ENCODE measurements around the gene CNNM4.
A peak's percentile ranks its signal among the peaks of the same experiment; 100 is the strongest.

CNNM4 gene

DNA sequence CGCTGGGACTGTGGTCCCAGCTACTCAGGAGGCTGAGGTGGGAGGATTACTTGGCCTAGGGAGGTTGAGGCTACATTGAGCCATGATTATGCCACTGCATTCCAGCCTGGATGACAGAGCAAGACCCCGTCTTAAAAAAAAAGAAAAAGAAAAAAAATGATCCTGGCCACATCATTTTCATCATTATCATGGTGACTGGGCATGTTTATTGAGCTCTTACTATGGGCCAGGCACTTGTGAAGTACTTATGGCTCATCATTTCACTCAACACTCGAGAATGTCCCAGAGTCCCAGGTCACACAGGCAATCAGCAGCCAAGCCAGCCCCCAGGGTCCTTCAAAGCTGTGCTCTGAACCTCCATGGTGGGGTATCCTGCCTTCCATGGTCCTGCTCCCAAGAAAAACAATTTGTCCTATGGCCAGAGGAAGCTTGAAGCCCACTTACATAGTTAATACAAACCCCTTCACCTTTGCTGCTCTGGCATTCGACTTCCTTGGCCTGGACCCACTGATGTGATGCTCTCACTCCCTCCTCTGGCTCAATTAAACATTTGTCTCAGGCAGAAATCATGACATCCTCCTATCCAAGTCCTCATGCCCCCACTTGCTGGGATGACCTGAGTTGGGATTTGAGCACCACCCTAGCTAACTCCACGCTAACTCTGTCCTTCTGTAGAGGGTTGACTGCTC is 3.8 kb upstream of the CNNM4 start:
- H3K27ac ChIP-seq (ENCODE audit: insufficient read depth in 1 of 2, low read depth in 1 of 2, low read length in 2 of 2, poor library complexity in 1 of 2, severe bottlenecking in 2 of 2), result no peak overlapping the region
- CTCF ChIA-PET, result interaction anchor here (0.9 to 2.2 kb wide), 4 partner anchors 8 to 16 kb away, joined by 3 to 9 read pairs (median 6); no protein-coding TSS in a partner anchor
- H3K27me3 ChIP-seq (replicated peaks in 2 of 5; ENCODE audit: control insufficient read depth in 4 of 5, insufficient read depth in 5 of 5, low read length in 4 of 5), result no peaks in the 10 kb centered on the region
- no peaks in the 10 kb centered on the region for H3K36me3 ChIP-seq (ENCODE audit: control insufficient read depth in 4 of 4, insufficient read depth in 4 of 4, low read length in 3 of 4)
- DNase-seq, result no peak
- H3K4me1 ChIP-seq (ENCODE audit: control extremely low read depth in 1 of 4, control insufficient read depth in 4 of 4, insufficient read depth in 4 of 4, low read length in 3 of 4), result peaks cover 7 to 32% (median 26%) of the 10 kb centered on the region in 4 experiments
- H3K4me3 ChIP-seq (ENCODE audit: control insufficient read depth in 1 of 7, extremely low read depth in 1 of 7, insufficient read depth in 4 of 7, low read depth in 2 of 7, low read length in 6 of 7), result no peak overlapping the region
- 100% methylated on average over 4 of the region's 5 CpGs for WGBS (ENCODE audit: insufficient coverage)
- H3K9me3 ChIP-seq (ENCODE audit: control extremely low read depth in 1 of 5, control insufficient read depth in 4 of 5, insufficient read depth in 2 of 5, low read depth in 1 of 5, low read length in 4 of 5), result no peaks in the 10 kb centered on the region
- POLR2A ChIA-PET, result no interaction called here

GRCh38 chr2:96757477-96757860 is 3.2 kb upstream of the CNNM4 start:
- Histone ChIP-seq H3K27ac (ENCODE audit: insufficient read depth in 1 of 2, low read depth in 1 of 2, low read length in 2 of 2, poor library complexity in 1 of 2, severe bottlenecking in 2 of 2) (no peak overlapping the region), H3K36me3 (ENCODE audit: control insufficient read depth in 4 of 4, insufficient read depth in 4 of 4, low read length in 3 of 4) (no peaks in the 10 kb centered on the region), H3K9me3 (ENCODE audit: control extremely low read depth in 1 of 5, control insufficient read depth in 4 of 5, insufficient read depth in 2 of 5, low read depth in 1 of 5, low read length in 4 of 5) (no peaks in the 10 kb centered on the region), H3K4me1 (ENCODE audit: control extremely low read depth in 1 of 4, control insufficient read depth in 4 of 4, insufficient read depth in 4 of 4, low read length in 3 of 4) (peaks cover 12 to 38% (median 32%) of the 10 kb centered on the region in 4 experiments), H3K4me3 (ENCODE audit: control insufficient read depth in 1 of 7, extremely low read depth in 1 of 7, insufficient read depth in 4 of 7, low read depth in 2 of 7, low read length in 6 of 7) (no peak overlapping the region), H3K27me3 (replicated peaks in 2 of 5; ENCODE audit: control insufficient read depth in 4 of 5, insufficient read depth in 5 of 5, low read length in 4 of 5) (no peaks in the 10 kb centered on the region)
- CTCF ChIA-PET, result interaction anchor here (0.9 to 2.2 kb wide), 6 partner anchors 8 to 231 kb away, joined by 3 to 9 read pairs (median 4); no protein-coding TSS in a partner anchor
- no peak for DNase-seq
- POLR2A ChIA-PET, result no interaction called here
- WGBS (ENCODE audit: insufficient coverage), result 100% methylated on average over 5 of the region's 6 CpGs

DNA sequence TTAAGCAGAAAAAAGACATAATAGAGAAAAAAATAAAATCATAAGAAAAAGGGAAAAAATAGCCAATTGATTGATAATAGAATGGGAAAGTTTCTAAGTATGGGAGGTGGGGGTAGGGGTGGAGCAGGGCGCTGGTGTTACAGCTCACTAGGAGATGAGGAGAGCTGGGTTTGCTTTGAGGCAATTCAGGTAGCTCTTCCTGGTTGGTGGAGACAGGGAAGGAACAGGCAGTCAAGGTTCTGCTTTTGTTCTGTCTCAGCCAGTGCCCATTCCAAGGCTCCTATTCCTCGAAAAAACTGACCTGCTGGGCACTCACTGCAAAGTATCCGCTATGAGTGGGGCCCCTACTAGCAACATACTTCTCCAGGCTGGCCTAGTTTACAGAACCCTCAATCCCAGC is 1.7 kb upstream of the CNNM4 start:
- Histone ChIP-seq H3K4me3 (ENCODE audit: control insufficient read depth in 1 of 7, extremely low read depth in 1 of 7, insufficient read depth in 4 of 7, low read depth in 2 of 7, low read length in 6 of 7) (no peak overlapping the region), H3K9me3 (ENCODE audit: control extremely low read depth in 1 of 5, control insufficient read depth in 4 of 5, insufficient read depth in 2 of 5, low read depth in 1 of 5, low read length in 4 of 5) (no peaks in the 10 kb centered on the region), H3K27ac (ENCODE audit: insufficient read depth in 1 of 2, low read depth in 1 of 2, low read length in 2 of 2, poor library complexity in 1 of 2, severe bottlenecking in 2 of 2) (no peak overlapping the region), H3K4me1 (ENCODE audit: control extremely low read depth in 1 of 4, control insufficient read depth in 4 of 4, insufficient read depth in 4 of 4, low read length in 3 of 4) (peaks cover 18 to 51% (median 46%) of the 10 kb centered on the region in 4 experiments), H3K27me3 (replicated peaks in 2 of 5; ENCODE audit: control insufficient read depth in 4 of 5, insufficient read depth in 5 of 5, low read length in 4 of 5) (no peaks in the 10 kb centered on the region), H3K36me3 (ENCODE audit: control insufficient read depth in 4 of 4, insufficient read depth in 4 of 4, low read length in 3 of 4) (no peaks in the 10 kb centered on the region)
- DNase-seq, result no peak
- WGBS (ENCODE audit: insufficient coverage), result 43% methylated on average over 3 of the region's 3 CpGs
- ChIA-PET POLR2A (no interaction called here), CTCF (interaction anchor here (0.9 to 2.2 kb wide), 6 partner anchors 10 to 42 kb away, joined by 3 to 9 read pairs (median 3); no protein-coding TSS in a partner anchor)

DNA sequence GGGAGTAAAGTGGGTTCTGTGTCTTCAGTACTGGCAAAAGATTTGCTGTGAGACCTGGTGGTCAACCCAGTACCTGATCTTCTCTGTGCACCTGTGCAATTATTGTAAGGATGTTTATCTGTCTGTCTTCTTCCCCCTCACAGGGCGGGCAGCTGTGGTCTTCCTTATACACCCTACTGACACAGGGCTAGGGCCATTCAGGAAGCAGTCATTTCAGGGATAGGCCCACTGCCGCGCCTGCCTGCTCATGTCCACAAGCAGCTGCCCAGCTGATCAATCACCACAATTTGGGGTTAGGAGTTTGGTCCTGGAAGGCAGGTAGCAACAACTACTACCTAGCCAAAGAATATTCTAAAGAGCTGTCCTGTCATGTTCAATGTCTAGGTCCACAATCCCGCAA is 1.2 kb upstream of the CNNM4 start:
- Histone ChIP-seq H3K4me3 (ENCODE audit: control insufficient read depth in 1 of 7, extremely low read depth in 1 of 7, insufficient read depth in 4 of 7, low read depth in 2 of 7, low read length in 6 of 7) (no peak overlapping the region), H3K9me3 (ENCODE audit: control extremely low read depth in 1 of 5, control insufficient read depth in 4 of 5, insufficient read depth in 2 of 5, low read depth in 1 of 5, low read length in 4 of 5) (no peaks in the 10 kb centered on the region), H3K27ac (ENCODE audit: insufficient read depth in 1 of 2, low read depth in 1 of 2, low read length in 2 of 2, poor library complexity in 1 of 2, severe bottlenecking in 2 of 2) (no peak overlapping the region), H3K27me3 (replicated peaks in 2 of 5; ENCODE audit: control insufficient read depth in 4 of 5, insufficient read depth in 5 of 5, low read length in 4 of 5) (no peaks in the 10 kb centered on the region), H3K36me3 (ENCODE audit: control insufficient read depth in 4 of 4, insufficient read depth in 4 of 4, low read length in 3 of 4) (no peaks in the 10 kb centered on the region), H3K4me1 (ENCODE audit: control extremely low read depth in 1 of 4, control insufficient read depth in 4 of 4, insufficient read depth in 4 of 4, low read length in 3 of 4) (peaks cover 18 to 57% (median 52%) of the 10 kb centered on the region in 4 experiments)
- no CpG with 5 or more reads among the region's 4 CpGs for WGBS (ENCODE audit: insufficient coverage)
- ChIA-PET POLR2A (no interaction called here), CTCF (interaction anchor here (0.8 to 2.2 kb wide), 8 partner anchors 10 to 205 kb away, joined by 3 to 9 read pairs (median 3); no protein-coding TSS in a partner anchor)
- DNase-seq, result no peak

GRCh38 chr2:96760986-96761832 is 507 bp downstream of the CNNM4 start:
- H3K36me3 ChIP-seq (ENCODE audit: control insufficient read depth in 4 of 4, insufficient read depth in 4 of 4, low read length in 3 of 4), result no peaks in the 10 kb centered on the region
- no peak for DNase-seq
- peak overlapping the region in 1 of 2 experiments; percentile 39 for H3K27ac ChIP-seq (ENCODE audit: insufficient read depth in 1 of 2, low read depth in 1 of 2, low read length in 2 of 2, poor library complexity in 1 of 2, severe bottlenecking in 2 of 2)
- peak overlapping the region; percentile 54 to 86 (median 79) for H3K4me3 ChIP-seq (ENCODE audit: control insufficient read depth in 1 of 7, extremely low read depth in 1 of 7, insufficient read depth in 4 of 7, low read depth in 2 of 7, low read length in 6 of 7)
- H3K27me3 ChIP-seq (replicated peaks in 2 of 5; ENCODE audit: control insufficient read depth in 4 of 5, insufficient read depth in 5 of 5, low read length in 4 of 5), result no peaks in the 10 kb centered on the region
- H3K4me1 ChIP-seq (ENCODE audit: control extremely low read depth in 1 of 4, control insufficient read depth in 4 of 4, insufficient read depth in 4 of 4, low read length in 3 of 4), result peaks cover 18 to 66% (median 60%) of the 10 kb centered on the region in 4 experiments
- POLR2A ChIA-PET, result interaction anchor here (0.9 kb wide), 1 partner anchor 143 kb away, joined by 3 read pairs; no protein-coding TSS in a partner anchor
- CTCF ChIA-PET, result interaction anchor here (0.5 to 4.8 kb wide), 15 partner anchors 13 to 241 kb away, joined by 3 to 34 read pairs (median 4); partner anchors contain the start of gene LMAN2L
- no peaks in the 10 kb centered on the region for H3K9me3 ChIP-seq (ENCODE audit: control extremely low read depth in 1 of 5, control insufficient read depth in 4 of 5, insufficient read depth in 2 of 5, low read depth in 1 of 5, low read length in 4 of 5)
- WGBS (ENCODE audit: insufficient coverage), result 22% methylated on average over 57 of the region's 59 CpGs

GRCh38 chr2:96762529-96763311 is 2.0 kb downstream of the CNNM4 start:
- Histone ChIP-seq H3K36me3 (ENCODE audit: control insufficient read depth in 4 of 4, insufficient read depth in 4 of 4, low read length in 3 of 4) (peaks cover 0 to 7% (median 6%) of the 10 kb centered on the region in 4 experiments), H3K27me3 (replicated peaks in 2 of 5; ENCODE audit: control insufficient read depth in 4 of 5, insufficient read depth in 5 of 5, low read length in 4 of 5) (no peaks in the 10 kb centered on the region), H3K9me3 (ENCODE audit: control extremely low read depth in 1 of 5, control insufficient read depth in 4 of 5, insufficient read depth in 2 of 5, low read depth in 1 of 5, low read length in 4 of 5) (no peaks in the 10 kb centered on the region), H3K4me1 (ENCODE audit: control extremely low read depth in 1 of 4, control insufficient read depth in 4 of 4, insufficient read depth in 4 of 4, low read length in 3 of 4) (peaks cover 18 to 67% (median 62%) of the 10 kb centered on the region in 4 experiments), H3K27ac (ENCODE audit: insufficient read depth in 1 of 2, low read depth in 1 of 2, low read length in 2 of 2, poor library complexity in 1 of 2, severe bottlenecking in 2 of 2) (peak overlapping the region in 1 of 2 experiments; percentile 66), H3K4me3 (ENCODE audit: control insufficient read depth in 1 of 7, extremely low read depth in 1 of 7, insufficient read depth in 4 of 7, low read depth in 2 of 7, low read length in 6 of 7) (peak overlapping the region; percentile 17 to 86 (median 79))
- CTCF ChIA-PET, result interaction anchor here (0.5 to 4.8 kb wide), 24 partner anchors 9 to 232 kb away, joined by 3 to 34 read pairs (median 4); partner anchors contain the start of genes CNNM3 and LMAN2L
- peak in 2 of 3 donors; percentile 45 to 53 for DNase-seq
- POLR2A ChIA-PET, result no interaction called here
- 3% methylated on average over 13 of the region's 15 CpGs for WGBS (ENCODE audit: insufficient coverage)
